H1 (cell line): ENCODE results near the gene CCDC74A. TPM values are rescaled to one million over a fixed set of nuclear protein-coding genes. Genes with fewer than 3 reads are reported as not detected.

Source experiments
- CTCF ChIA-PET: fragments of 300-600 bp; sonication (Branson Sonifier 250); formaldehyde crosslinking; loops from one replicate; lab custom pipeline; 2021; ENCODE audit not compliant: partially characterized antibody; lab: Charles Lee
- POLR2A ChIA-PET: fragments of 300-600 bp; sonication (Branson Sonifier 250); formaldehyde crosslinking; loops from one replicate; lab custom pipeline; 2021; ENCODE audit warnings: inconsistent platforms; ENCODE audit not compliant: partially characterized antibody; lab: Charles Lee
- DNase-seq, 2 experiments: peaks; one replicate each; pipeline versions ENCODE4 v3.0.0 to v3.0.0-alpha.2; 2010 to 2022; ENCODE audit warnings: low spot score in 2 of 2, low read depth in 1 of 2, mixed read lengths in 1 of 2
- FAIRE-seq: peaks from 2 replicates; lab custom pipeline; 2011; peaks lifted over from hg19 to GRCh38; lab: Jason Lieb, UNC
- H2AFZ ChIP-seq: 2 replicates; pipeline ENCODE4 v1.8.1; 2012; ENCODE audit warnings: low read length, inconsistent platforms
- H2AK5ac ChIP-seq: 2 replicates; pipeline ENCODE4 v1.6.1; 2013; ENCODE audit warnings: low read depth, low read length
- H2BK120ac ChIP-seq: replicated peaks from 2 replicates; pipeline ENCODE3; 2013; ENCODE audit warnings: low read depth, low read length, inconsistent platforms
- H2BK12ac ChIP-seq: 2 replicates; pipeline ENCODE4 v1.6.1; 2013; ENCODE audit warnings: low read depth, low read length
- H2BK15ac ChIP-seq: 2 replicates; pipeline ENCODE4 v1.6.1; 2013; ENCODE audit warnings: low read length
- H2BK20ac ChIP-seq: 2 replicates; pipeline ENCODE4 v1.6.1; 2013; ENCODE audit warnings: low read length
- H2BK5ac ChIP-seq: 2 replicates; pipeline ENCODE4 v1.6.1; 2013; ENCODE audit warnings: low read depth, low read length
- H3K14ac ChIP-seq: 2 replicates; pipeline ENCODE4 v1.6.1; 2013; ENCODE audit warnings: inconsistent platforms; ENCODE audit not compliant: insufficient read length
- H3K18ac ChIP-seq: 2 replicates; pipeline ENCODE4 v1.6.1; 2013; ENCODE audit warnings: low read length; ENCODE audit errors: extremely low read depth
- H3K23ac ChIP-seq: 2 replicates; pipeline ENCODE4 v1.6.1; 2013; ENCODE audit warnings: inconsistent platforms; ENCODE audit not compliant: insufficient read length
- H3K23me2 ChIP-seq: 2 replicates; pipeline ENCODE4 v1.6.1; 2013; ENCODE audit warnings: low read depth, low read length
- H3K27ac ChIP-seq: 2 replicates; pipeline ENCODE4 v1.6.1; 2011; ENCODE audit warnings: low read depth, low read length, inconsistent platforms
- H3K27me3 ChIP-seq, 4 experiments: replicated peaks in 1 of 4; 1 replicate in 1 of 4; 2 replicates in 3 of 4; pipeline versions ENCODE4 v1.6.1 to v1.8.1; 2011 to 2013; ENCODE audit warnings: low read length in 3 of 4, mild to moderate bottlenecking in 3 of 4, inconsistent platforms in 2 of 4, mixed read lengths in 2 of 4, moderate library complexity in 1 of 4; ENCODE audit not compliant: control insufficient read depth in 3 of 4, insufficient read depth in 3 of 4; ENCODE audit errors: extremely low read depth in 1 of 4
- H3K36me3 ChIP-seq, 4 experiments: 2 replicates each; pipeline versions ENCODE4 v1.6.1 to v1.8.1; 2011 to 2013; ENCODE audit warnings: mild to moderate bottlenecking in 4 of 4, low read length in 3 of 4, moderate library complexity in 2 of 4, control low read depth in 1 of 4, inconsistent platforms in 1 of 4; ENCODE audit not compliant: insufficient read depth in 4 of 4, control insufficient read depth in 2 of 4
- H3K4ac ChIP-seq: replicated peaks from 2 replicates; pipeline ENCODE3; 2013; ENCODE audit warnings: low read length, low read depth, mixed read lengths, inconsistent platforms; ENCODE audit not compliant: insufficient read length
- H3K4me1 ChIP-seq, 4 experiments: replicated peaks in 1 of 4; 1 replicate in 1 of 4; 2 replicates in 3 of 4; pipeline versions ENCODE4 v1.6.1 to v1.8.1; 2011 to 2013; ENCODE audit warnings: low read length in 3 of 4, inconsistent platforms in 2 of 4, mixed read lengths in 1 of 4; ENCODE audit not compliant: insufficient read depth in 4 of 4, control insufficient read depth in 3 of 4
- H3K4me2 ChIP-seq, 2 experiments: 2 replicates each; pipeline versions ENCODE4 v1.6.1 to v1.8.1; 2011 to 2013; ENCODE audit warnings: low read depth in 2 of 2, low read length in 2 of 2, control low read depth in 1 of 2, inconsistent platforms in 1 of 2, mild to moderate bottlenecking in 1 of 2; ENCODE audit not compliant: insufficient read depth in 1 of 2
- H3K4me3 ChIP-seq, 4 experiments: fragments of 200-600, 300-600 bp in 1 of 4; sonication (generic), shearing (Covaris generic), sonication (Bioruptor Twin) in 1 of 4; 2 replicates each; pipeline versions ENCODE4 v1.5.1 to v1.8.1; 2011 to 2016; ENCODE audit warnings: low read length in 4 of 4, low read depth in 3 of 4, control low read depth in 2 of 4, inconsistent platforms in 2 of 4, mild to moderate bottlenecking in 2 of 4, mixed read lengths in 1 of 4, moderate library complexity in 1 of 4; ENCODE audit not compliant: insufficient read depth in 2 of 4; ENCODE audit errors: extremely low read depth in 1 of 4
- H3K56ac ChIP-seq: replicated peaks from 2 replicates; pipeline ENCODE3; 2013; ENCODE audit warnings: low read depth, mild to moderate bottlenecking, mixed read lengths, low read length, inconsistent platforms; ENCODE audit not compliant: insufficient read length
- H3K79me1 ChIP-seq: 2 replicates; pipeline ENCODE4 v1.6.1; 2013; ENCODE audit warnings: low read depth, low read length, control low read depth
- H3K79me2 ChIP-seq, 2 experiments: 2 replicates each; pipeline versions ENCODE4 v1.6.1 to v1.8.1; 2012 to 2013; ENCODE audit warnings: low read length in 2 of 2, mild to moderate bottlenecking in 2 of 2, inconsistent platforms in 1 of 2; ENCODE audit not compliant: insufficient read depth in 2 of 2, control insufficient read depth in 1 of 2
- H3K9ac ChIP-seq, 4 experiments: replicated peaks in 1 of 4; 1 replicate in 1 of 4; 2 replicates in 3 of 4; pipeline versions ENCODE4 v1.6.1 to v1.8.1; 2011 to 2013; ENCODE audit warnings: low read depth in 3 of 4, low read length in 3 of 4, control low read depth in 2 of 4, mild to moderate bottlenecking in 2 of 4, moderate library complexity in 2 of 4, inconsistent platforms in 1 of 4; ENCODE audit errors: extremely low read depth in 1 of 4
- H3K9me3 ChIP-seq, 2 experiments: 2 replicates each; pipeline versions ENCODE4 v1.6.1 to v1.8.1; 2012 to 2013; ENCODE audit warnings: mild to moderate bottlenecking in 2 of 2, moderate library complexity in 2 of 2, control low read depth in 1 of 2, inconsistent platforms in 1 of 2, low read depth in 1 of 2, low read length in 1 of 2, mixed read lengths in 1 of 2; ENCODE audit not compliant: insufficient read depth in 2 of 2
- H4K20me1 ChIP-seq, 2 experiments: replicated peaks in 1 of 2; 2 replicates each; pipeline versions ENCODE3 to v1.8.1; 2011 to 2013; ENCODE audit warnings: inconsistent platforms in 2 of 2, low read length in 2 of 2, mild to moderate bottlenecking in 1 of 2; ENCODE audit not compliant: insufficient read depth in 2 of 2, control insufficient read depth in 1 of 2
- H4K5ac ChIP-seq: 2 replicates; pipeline ENCODE4 v1.6.1; 2013; ENCODE audit warnings: low read length, low read depth, mixed read lengths, inconsistent platforms; ENCODE audit not compliant: insufficient read length
- H4K8ac ChIP-seq: 2 replicates; pipeline ENCODE4 v1.8.0; 2013; ENCODE audit warnings: mild to moderate bottlenecking, moderate library complexity, low read length, inconsistent platforms; ENCODE audit not compliant: insufficient read depth; ENCODE audit errors: extremely low read depth
- H4K91ac ChIP-seq: replicated peaks from 2 replicates; pipeline ENCODE3; 2013; ENCODE audit warnings: low read length, mixed read lengths, inconsistent platforms; ENCODE audit not compliant: insufficient read length
- EGR1 ChIP-seq: IDR thresholded peaks from 2 replicates; pipeline ENCODE4 v1.6.1; 2011; ENCODE audit warnings: low read depth, low read length, borderline replicate concordance
- ZNF274 ChIP-seq: IDR thresholded peaks from 2 replicates; pipeline ENCODE4 v1.7.0; 2012; ENCODE audit warnings: low read length, borderline replicate concordance; ENCODE audit errors: extremely low read depth
- WGBS, 2 experiments: shearing (Covaris generic) in 1 of 2; methylation state at CpG; one replicate each; pipeline versions ENCODE4 v1.1.6 to v1.1.7; 2013 to 2015; ENCODE audit warnings: low lambda C conversion rate in 2 of 2, mixed read lengths in 2 of 2, inconsistent platforms in 1 of 2, low coverage in 1 of 2, missing lambda C conversion rate in 1 of 2; ENCODE audit not compliant: insufficient replicate concordance in 2 of 2, insufficient coverage in 1 of 2, insufficient read length in 1 of 2; ENCODE audit errors: extremely low coverage in 1 of 2, missing lambda C conversion rate in 1 of 2; 5-methylcytosine and 5-hydroxymethylcytosine counted together
- polyA plus RNA-seq, 7 experiments: library from polyadenylated mRNA; depleted of rRNA in 3 of 7; stranded (reverse) in 5 of 7; unstranded in 2 of 7; fragments of >200 nt in 5 of 7; fragments of 200-250 nt in 2 of 7; gene quantifications; 1 replicate in 5 of 7; 2 replicates in 1 of 7; 4 replicates in 1 of 7; pipeline versions ENCODE4 v1.2.1 to v1.2.3, GENCODE V29; 2011 to 2013; ENCODE audit warnings: missing spikeins in 2 of 7, mixed read lengths in 2 of 7
- total RNA-seq: library from RNA; stranded (reverse); fragmentation: NEBNext Ultra II Directional; extraction: Animal tissue kit (Norgen Biotek cat#: 25700); gene quantifications from 2 replicates; pipeline ENCODE4 v1.2.1, GENCODE V29; 2021

The CCDC74A gene
- total and polyA plus RNA-seq, 2 of the 8 experiments (the other 6 are each of a cell fraction or from before 2014, with no cell fraction given), result 18.1 to 21.0 TPM

DNA sequence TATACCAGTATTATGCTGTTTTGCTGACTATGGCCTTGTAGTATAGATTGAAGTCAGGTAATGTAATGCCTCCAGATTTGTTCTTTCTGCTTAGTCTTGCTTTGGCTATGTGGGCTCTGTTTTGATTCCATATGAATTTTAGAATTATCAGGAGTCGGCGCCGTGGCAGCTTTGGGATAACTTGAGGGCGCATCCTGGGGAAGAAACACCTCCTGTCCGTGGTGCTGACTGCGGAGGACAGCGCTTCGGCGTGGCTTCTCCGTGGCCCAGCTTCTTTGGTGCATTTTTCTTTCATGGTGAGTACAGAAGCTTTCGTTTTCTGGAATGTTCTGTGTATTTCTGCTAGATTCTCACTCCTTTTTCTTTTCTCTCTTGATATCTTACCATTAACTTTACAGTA lies 25.2 kb downstream of the CCDC74A start:
- Histone ChIP-seq H2AK5ac (no peak overlapping the region), H2BK120ac (no peak overlapping the region), H2BK20ac (no peak overlapping the region), H3K4me3 (no peak overlapping the region), H3K9me3 (no peaks in the 10 kb centered on the region), H2AFZ (no peak overlapping the region), H3K27ac (no peak overlapping the region), H4K91ac (no peak overlapping the region), H2BK5ac (no peak overlapping the region), H3K27me3 (no peaks in the 10 kb centered on the region), H3K14ac (no peak overlapping the region), H3K4me1 (no peaks in the 10 kb centered on the region), H3K9ac (no peak overlapping the region), H2BK12ac (no peak overlapping the region), H3K56ac (no peak overlapping the region), H2BK15ac (no peak overlapping the region), H3K18ac (no peak overlapping the region), H3K79me1 (no peaks in the 10 kb centered on the region), H4K20me1 (no peaks in the 10 kb centered on the region), H3K4me2 (no peak overlapping the region), H3K4ac (no peak overlapping the region), H3K36me3 (no peaks in the 10 kb centered on the region), H4K8ac (no peak overlapping the region), H3K23ac (no peak overlapping the region), H4K5ac (no peak overlapping the region), H3K23me2 (no peaks in the 10 kb centered on the region), H3K79me2 (no peaks in the 10 kb centered on the region)
- ChIA-PET POLR2A (no interaction called here), CTCF (no interaction called here)
- FAIRE-seq (no peak), DNase-seq (no peak)
- 89% methylated on average over 11 of the region's 11 CpGs; no CpG with 5 or more reads in 1 of the 2 experiments for WGBS, 2 experiments
- no peak for TF ChIP-seq ZNF274
- peak; percentile 45; the same call in 1 of the 2 replicates for TF ChIP-seq EGR1
- TF ChIP-seq, all 59 proteins: peak for 1
